ENCODE results near the gene PHOX2A.

The PHOX2A gene

DNA sequence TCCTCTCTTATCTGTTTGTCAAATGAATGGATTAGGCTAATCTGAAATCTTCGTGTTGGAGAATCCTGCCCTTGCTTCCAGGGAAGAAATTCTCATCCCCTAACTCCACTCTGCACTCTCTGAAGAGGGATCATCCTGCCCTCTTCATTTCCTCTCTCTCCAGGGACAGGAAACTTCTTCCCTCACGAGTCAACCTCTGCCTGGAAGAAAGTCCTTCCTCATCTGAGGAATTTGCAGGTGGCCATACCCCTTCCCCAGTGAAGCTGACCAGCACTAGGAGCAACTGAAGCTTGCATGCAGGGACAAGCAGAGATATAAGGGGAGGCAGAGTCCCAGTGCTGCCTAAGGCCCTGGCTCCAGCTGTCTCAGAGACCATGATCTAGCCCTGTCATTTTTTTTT, 3.6 kb upstream of the PHOX2A start:
- no peak for DNase-seq

DNA sequence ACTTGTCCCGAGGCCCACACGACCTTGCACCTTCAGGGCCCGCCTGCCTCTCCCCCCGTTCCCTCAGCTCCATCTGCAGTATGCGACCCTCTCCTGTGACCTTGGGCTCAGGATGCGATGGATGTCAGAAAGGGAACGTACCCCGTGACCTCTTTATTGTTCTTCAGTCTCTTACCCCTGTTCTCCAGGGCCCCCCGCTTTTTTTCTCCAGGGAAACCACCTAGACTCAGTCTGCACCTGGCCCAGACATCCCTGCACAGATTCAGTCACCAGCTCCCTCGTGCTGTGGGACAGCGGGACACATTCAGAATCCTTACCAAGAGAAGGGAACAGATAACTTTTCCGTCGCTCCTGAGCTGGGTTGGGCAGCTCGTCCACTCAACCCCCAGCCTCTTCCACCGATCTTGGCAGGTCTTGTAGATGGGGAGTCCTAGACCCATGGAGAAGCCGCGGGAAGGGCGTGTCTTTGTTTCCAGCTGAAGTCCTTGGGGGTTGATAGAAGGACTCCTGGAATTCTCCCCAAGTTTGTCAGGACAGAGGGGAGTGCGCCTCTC, 1.4 kb upstream of the PHOX2A start:
- no peak for DNase-seq

GRCh38 chr11:72244361-72245262, 636 bp upstream of the PHOX2A start:
- no peak for DNase-seq

DNA sequence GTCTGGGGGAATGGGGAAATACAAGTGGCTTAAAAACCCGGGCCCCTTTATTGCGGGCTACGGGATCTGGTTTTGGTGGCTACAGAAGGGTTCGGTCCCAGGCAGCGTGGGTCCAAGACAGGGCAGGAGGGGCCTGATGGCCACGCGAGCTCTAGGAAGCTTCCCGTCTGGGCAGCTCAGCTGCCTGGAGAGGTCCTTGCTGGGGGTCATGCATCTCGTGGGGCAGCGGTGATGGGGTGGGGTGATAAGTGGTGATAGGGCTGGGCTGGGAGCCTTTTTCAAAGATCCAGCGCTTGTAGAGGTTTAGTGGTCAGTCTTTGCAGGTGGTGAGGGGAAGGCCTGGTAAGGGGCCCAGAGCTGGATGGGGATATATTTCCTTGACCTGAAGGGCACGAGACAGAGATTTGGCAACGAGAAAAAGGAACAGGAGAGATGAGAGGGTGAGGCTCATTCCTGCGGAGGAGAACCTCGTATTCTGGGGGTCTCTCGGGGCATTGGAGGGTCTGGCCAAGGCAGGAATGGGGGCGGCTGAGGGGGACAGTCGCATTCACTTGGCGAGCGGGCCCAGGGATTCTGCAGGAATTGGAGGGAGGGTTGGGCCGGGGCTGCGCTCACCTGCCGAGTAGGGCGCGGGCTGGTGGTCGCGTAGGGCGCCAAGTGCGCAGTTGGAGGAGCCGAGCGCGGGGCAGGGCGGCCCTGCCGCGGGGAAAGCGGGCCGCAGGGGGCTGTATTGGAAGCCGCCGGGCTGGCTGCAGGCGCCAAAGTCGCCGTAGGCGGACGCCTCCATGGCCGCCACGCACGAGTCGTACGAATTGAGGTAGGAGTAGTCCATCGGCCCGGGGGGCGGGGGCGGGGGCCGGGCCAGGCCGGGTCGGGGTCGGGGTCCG, 560 bp downstream of the PHOX2A start:
- no peak for DNase-seq

DNA sequence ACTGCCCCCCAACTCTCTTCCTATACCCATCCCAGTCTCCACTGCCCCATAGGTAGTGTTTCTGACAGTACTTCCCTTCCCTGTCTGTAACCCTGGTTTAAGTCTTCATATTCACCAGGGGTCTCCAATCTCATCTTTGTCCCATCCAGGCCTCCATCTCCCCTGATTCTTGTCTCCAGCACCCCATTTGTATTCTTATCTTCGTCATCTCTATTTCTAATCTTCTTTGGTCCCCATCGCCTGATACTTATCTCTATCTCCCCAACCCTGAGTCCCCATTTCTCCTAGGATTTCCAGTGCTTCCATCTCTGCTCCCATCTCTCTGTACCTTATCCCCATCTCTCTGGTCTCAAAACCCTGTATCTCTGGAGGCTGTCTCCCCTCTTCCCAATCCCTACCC, 1.8 kb downstream of the PHOX2A start:
- no peak for DNase-seq

DNA sequence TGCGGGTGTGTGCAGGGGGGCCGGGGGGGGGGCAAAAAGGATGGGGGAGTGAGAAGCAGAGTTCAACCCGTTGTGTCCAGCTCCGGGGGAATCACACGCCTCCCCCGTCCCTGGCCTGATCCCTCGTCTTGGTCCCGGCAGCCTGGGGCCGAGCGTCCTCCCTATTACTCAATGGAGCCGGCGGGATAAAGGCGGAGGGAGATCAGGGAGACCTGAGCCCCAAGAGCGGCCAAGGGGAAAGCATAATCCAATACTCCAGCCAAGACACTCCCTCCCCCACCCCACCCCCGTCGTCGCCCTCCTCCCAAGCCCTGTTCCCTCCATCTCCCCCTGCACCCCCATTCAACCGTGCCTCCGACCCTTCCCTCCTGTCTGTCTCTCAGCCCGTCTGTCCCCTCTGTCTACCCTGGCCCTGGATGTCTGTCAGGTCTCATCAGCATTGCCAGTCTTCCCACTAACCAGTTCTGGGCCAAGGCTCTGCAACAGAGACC, 2.6 kb downstream of the PHOX2A start:
- DNase-seq, result no peak

GRCh38 chr11:72240461-72241290, 3.3 kb downstream of the PHOX2A start:
- DNase-seq, result no peak

- no peak for DNase-seq
Observed at GRCh38 chr11:72239849-72240460, 4.0 kb downstream of the PHOX2A start.

DNA sequence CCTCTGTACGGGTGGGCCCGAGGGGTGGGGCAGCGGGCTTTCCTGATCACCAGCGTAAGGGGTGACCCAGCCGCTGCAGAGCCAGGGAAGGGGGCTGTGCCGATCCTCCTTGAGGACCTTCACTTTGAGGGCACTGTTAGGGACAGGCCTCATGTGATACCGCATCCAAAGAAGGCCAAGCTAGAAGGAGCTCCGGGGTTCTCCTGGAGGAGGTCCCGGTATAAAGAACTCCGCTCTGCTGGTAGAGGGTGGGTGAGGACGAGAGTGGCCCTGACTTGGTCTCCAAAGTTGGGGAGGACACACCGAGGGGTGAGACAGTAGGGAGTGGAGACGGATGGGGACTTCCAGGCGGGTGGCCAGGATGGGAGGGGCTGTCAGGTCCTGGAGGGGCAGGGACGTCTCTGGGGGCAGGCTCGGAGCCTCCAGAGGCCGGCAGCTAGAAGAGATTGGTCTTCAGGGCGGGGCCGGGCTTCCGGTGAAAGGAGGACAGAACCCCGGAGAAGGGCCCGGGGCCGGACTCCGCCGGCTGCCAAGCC, 4.6 kb downstream of the PHOX2A start:
- no peak for DNase-seq

- DNase-seq, result no peak
Observed at GRCh38 chr11:72238492-72239312, 5.3 kb downstream of the PHOX2A start.

- no peak for DNase-seq
Observed at GRCh38 chr11:72238040-72238450, 5.9 kb downstream of the PHOX2A start.

DNA sequence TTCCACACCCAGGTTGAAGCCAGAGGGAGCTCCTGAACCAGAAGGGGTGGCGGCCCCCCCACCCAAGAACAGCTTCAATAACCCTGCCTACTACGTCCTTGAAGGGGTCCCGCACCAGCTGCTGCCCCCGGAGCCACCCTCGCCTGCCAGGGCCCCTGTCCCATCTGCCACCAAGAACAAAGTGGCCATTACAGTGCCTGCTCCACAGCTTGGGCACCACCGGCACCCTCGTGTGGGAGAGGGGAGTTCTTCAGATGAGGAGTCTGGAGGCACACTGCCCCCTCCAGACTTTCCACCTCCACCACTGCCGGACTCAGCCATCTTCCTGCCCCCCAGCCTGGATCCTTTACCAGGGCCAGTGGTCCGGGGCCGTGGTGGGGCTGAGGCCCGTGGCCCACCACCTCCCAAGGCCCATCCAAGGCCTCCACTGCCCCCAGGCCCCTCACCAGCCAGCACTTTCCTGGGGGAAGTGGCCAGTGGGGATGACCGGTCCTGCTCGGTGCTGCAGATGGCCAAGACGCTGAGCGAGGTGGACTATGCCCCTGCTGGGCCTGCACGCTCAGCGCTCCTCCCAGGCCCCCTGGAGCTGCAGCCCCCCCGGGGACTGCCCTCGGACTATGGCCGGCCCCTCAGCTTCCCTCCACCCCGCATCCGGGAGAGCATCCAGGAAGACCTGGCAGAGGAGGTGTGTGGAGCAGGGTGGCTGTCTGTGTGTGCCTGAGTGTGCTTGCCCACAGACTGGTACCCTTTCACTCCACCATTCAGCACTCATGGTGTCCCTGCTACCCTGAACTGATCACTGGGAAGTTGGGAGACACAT, 6.7 kb downstream of the PHOX2A start:
- DNase-seq, result no peak

DNA sequence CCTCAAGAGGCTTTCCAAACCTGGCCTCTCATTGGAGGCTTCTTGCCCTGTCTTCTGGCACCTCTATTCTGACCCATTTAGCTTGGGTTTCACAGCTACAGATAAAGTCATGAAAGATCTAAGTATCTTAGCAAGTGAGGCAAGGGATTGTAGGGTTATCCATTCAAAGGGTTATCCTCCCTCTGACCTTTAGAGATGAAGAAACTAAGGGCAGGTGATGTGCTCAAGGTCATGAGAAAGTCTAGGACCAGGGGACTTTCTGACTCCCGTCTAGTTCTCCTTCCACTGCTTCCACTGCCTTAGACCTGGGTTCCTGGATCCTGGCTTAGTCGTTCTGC, 7.2 kb downstream of the PHOX2A start:
- DNase-seq, result no peak

DNA sequence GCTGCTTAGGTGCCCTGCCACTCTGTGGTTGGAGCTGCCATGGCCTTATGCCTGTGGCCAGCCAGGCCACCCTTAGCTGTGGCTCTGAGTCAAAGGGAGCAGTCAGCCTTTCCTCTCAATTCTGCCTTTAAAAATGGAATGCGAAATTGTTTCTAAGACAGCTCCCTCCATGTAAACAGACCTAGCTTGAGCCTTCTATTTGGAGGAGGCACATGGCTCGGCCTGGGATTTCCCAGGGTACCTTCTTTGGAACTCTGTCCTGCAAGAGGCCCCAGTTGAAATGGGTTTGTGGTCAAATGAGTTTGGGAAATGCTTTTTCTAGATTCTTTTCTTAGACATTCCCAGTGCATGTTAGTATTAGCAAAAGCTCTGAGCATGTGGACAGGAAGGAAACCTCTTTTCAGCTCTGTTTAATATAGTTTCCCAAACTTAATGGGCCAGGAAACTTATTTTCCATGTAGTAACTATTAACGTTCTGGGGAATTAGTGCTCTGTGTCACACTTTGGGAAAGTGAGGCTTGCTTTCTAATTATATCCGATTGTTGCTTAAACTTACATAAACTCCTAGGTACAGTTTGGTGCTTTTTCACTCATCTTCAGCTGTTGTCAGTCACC, 7.8 kb downstream of the PHOX2A start:
- DNase-seq, result no peak

GRCh38 chr11:72235351-72236057, 8.5 kb downstream of the PHOX2A start:
- no peak for DNase-seq

DNA sequence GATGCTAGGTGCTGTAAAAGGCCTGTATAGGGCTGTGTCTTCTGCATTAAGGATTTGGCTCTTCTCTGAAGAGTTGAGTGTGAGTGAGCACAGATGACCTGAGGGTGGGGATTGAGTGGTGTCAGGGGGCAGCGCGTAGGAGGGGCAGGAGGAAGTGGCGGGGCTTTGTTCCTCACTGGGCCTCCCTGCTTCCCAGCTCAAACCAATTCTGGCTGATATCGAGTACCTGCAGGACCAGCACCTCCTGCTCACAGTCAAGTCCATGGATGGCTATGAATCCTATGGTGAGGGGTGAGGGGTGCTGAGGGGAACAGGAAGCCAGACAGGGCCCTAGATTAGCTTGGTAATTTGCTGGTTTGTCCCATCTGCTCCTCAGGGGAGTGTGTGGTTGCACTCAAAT, 9.1 kb downstream of the PHOX2A start:
- DNase-seq, result no peak

DNA sequence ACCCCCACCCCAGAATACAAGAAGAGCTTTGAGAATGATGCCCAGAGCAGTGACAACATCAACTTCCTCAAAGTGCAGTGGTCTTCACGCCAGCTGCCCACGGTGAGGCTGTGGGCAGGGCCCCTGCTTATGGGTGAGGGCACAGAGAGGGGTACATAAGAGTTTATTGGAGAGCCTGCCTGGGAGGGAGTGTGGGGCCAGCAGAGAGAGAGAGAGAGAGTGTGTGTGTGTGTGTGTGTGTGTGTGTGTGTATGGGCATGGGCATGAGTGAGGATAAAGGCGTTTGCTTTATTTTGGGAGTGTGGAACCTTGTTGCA, 9.5 kb downstream of the PHOX2A start:
- DNase-seq, result no peak

GRCh38 chr11:72233773-72234513, 10.0 kb downstream of the PHOX2A start:
- no peak for DNase-seq
